CD4-positive, alpha-beta memory T cell (primary cell): ENCODE measurements around the gene LSG1. TPM values are rescaled to one million over a fixed set of nuclear protein-coding genes. Genes with fewer than 3 reads are reported as not detected.
A peak's percentile ranks its signal among the peaks of the same experiment; 100 is the strongest.

Experiments
- CTCF ChIA-PET: fragments of 350-600 bp; sonication (Branson Sonifier 250); formaldehyde crosslinking; loops from one replicate; lab custom pipeline; 2021; ENCODE audit warnings: inconsistent platforms; ENCODE audit not compliant: partially characterized antibody; lab: Charles Lee
- POLR2A ChIA-PET: fragments of 350-600 bp; sonication (Branson Sonifier 250); formaldehyde crosslinking; loops from one replicate; lab custom pipeline; 2021; ENCODE audit not compliant: partially characterized antibody; lab: Charles Lee
- DNase-seq, 5 donors: peaks; one replicate each; pipeline versions ENCODE4 v3.0.0 to v3.0.0-alpha.2; 2020 to 2022; ENCODE audit warnings: mixed read lengths in 1 of 5
- H3K27ac ChIP-seq: one replicate; pipeline ENCODE4 v1.7.0; 2013; ENCODE audit warnings: low read depth, low read length
- H3K27me3 ChIP-seq: 2 replicates; pipeline ENCODE4 v1.7.0; 2013; ENCODE audit warnings: mild to moderate bottlenecking, low read length, moderate library complexity; ENCODE audit not compliant: insufficient read depth
- H3K36me3 ChIP-seq: 2 replicates; pipeline ENCODE4 v1.7.0; 2013; ENCODE audit warnings: mild to moderate bottlenecking, low read length, moderate library complexity; ENCODE audit not compliant: insufficient read depth
- H3K4me1 ChIP-seq: 2 replicates; pipeline ENCODE4 v1.7.0; 2013; ENCODE audit warnings: mild to moderate bottlenecking, low read length, moderate library complexity; ENCODE audit not compliant: insufficient read depth
- H3K4me3 ChIP-seq, 2 donors: one replicate each; pipeline ENCODE4 v1.7.0; 2013; ENCODE audit warnings: low read length in 2 of 2, mild to moderate bottlenecking in 1 of 2
- H3K9me3 ChIP-seq, 2 donors: one replicate each; pipeline ENCODE4 v1.7.0; 2013; ENCODE audit warnings: low read length in 2 of 2, control low read depth in 1 of 2; ENCODE audit not compliant: control insufficient read depth in 1 of 2
- H3K27ac Mint-ChIP-seq, 7 donors: one replicate each; pipeline ENCODE4 v1.8.0; 2020 to 2021; ENCODE audit warnings: mixed read lengths in 7 of 7, mild to moderate bottlenecking in 6 of 7, inconsistent platforms in 3 of 7, moderate library complexity in 3 of 7
- H3K27me3 Mint-ChIP-seq, 2 donors: one replicate each; pipeline ENCODE4 v1.8.0; 2020 to 2021; ENCODE audit warnings: mixed read lengths in 2 of 2
- H3K36me3 Mint-ChIP-seq, 2 donors: one replicate each; pipeline ENCODE4 v1.8.0; 2020 to 2021; ENCODE audit warnings: mixed read lengths in 2 of 2, inconsistent platforms in 1 of 2, mild to moderate bottlenecking in 1 of 2
- H3K4me1 Mint-ChIP-seq, 4 donors: one replicate each; pipeline ENCODE4 v1.8.0; 2020 to 2021; ENCODE audit warnings: mixed read lengths in 4 of 4, mild to moderate bottlenecking in 1 of 4
- H3K4me3 Mint-ChIP-seq, 8 donors: one replicate each; pipeline ENCODE4 v1.8.0; 2020 to 2021; ENCODE audit warnings: mixed read lengths in 8 of 8, mild to moderate bottlenecking in 7 of 8, moderate library complexity in 6 of 8, inconsistent platforms in 3 of 8
- H3K9me3 Mint-ChIP-seq, 8 donors: one replicate each; pipeline ENCODE4 v1.8.0; 2020 to 2021; ENCODE audit warnings: mixed read lengths in 8 of 8, mild to moderate bottlenecking in 5 of 8, inconsistent platforms in 3 of 8, moderate library complexity in 1 of 8
- intact Hi-C: fragments of 100-400 bp; cut with micrococcal nuclease; formaldehyde crosslinking; loops from one replicate; pipeline ENCODE4 v1.15.1; 2023
- polyA plus RNA-seq, 2 donors: library from polyadenylated mRNA; unstranded; fragments of 300-500 nt; fragmentation: Illumina TruSeq; gene quantifications; one replicate each; pipeline ENCODE4 v1.2.3, GENCODE V29; 2021
- total RNA-seq, 2 experiments: library from RNA; stranded (reverse); gene quantifications; one replicate each; pipeline ENCODE4 v1.2.3, GENCODE V29; 2021

LSG1 gene
- total and polyA plus RNA-seq, 4 experiments from 2014 or later = 9.6 to 49.5 (median 42.3) TPM

DNA sequence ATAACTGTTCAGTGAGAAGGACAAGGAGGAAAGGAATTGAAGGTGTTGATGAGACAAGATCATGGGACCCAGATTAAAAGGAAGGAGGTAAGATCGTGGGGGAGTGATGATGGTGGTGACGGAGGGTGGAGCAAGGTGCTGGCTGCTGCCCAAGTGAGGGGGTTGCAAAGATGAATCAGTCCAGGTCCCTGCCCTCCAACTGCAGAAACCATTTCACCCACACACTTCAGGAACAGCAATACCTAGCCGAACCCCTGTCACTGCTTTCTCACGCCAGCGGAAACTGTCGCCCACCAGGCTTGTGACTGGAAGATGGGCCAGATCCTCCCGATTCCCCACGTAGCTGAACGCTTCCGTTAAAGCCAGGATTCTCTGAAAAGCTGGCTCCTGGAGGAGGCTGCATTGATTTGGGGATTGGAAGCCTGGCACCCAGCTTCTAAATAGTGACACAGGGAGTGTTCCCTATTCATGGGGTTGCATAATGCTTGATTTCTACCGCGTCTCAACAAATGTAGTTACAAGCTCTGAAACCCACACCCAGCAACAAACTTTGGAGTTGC, 3.2 kb upstream of the LSG1 start:
- peaks cover under 1% of the 10 kb centered on the region for H3K36me3 ChIP-seq
- no peak overlapping the region for H3K27ac ChIP-seq
- H3K27me3 Mint-ChIP-seq = peaks cover 0 to 4% of the 10 kb centered on the region in 2 donors
- peak overlapping the region in 1 of 7 donors; percentile 99 for H3K27ac Mint-ChIP-seq
- CTCF ChIA-PET = interaction anchor here (3.2 to 12.8 kb wide), 2 partner anchors 11 to 431 kb away, joined by 11 to 281 read pairs; partner anchors contain the start of gene FAM43A
- peaks cover 11 to 34% (median 22%) of the 10 kb centered on the region in 4 donors for H3K4me1 Mint-ChIP-seq
- H3K9me3 Mint-ChIP-seq = no peaks in the 10 kb centered on the region
- H3K4me1 ChIP-seq = peaks cover 29% of the 10 kb centered on the region
- peaks cover under 1 to 14% of the 10 kb centered on the region in 2 donors for H3K36me3 Mint-ChIP-seq
- POLR2A ChIA-PET = interaction anchor here (10.1 kb wide), 1 partner anchor 11 kb away, joined by 262 read pairs; the partner anchor contains the start of gene FAM43A
- H3K27me3 ChIP-seq = no peaks in the 10 kb centered on the region
- H3K4me3 ChIP-seq = no peak overlapping the region
- H3K9me3 ChIP-seq = no peaks in the 10 kb centered on the region
- intact Hi-C loops = no loop called here
- peak overlapping the region in 2 of 8 donors; percentile 6 to 54 for H3K4me3 Mint-ChIP-seq
- no peak for DNase-seq

DNA sequence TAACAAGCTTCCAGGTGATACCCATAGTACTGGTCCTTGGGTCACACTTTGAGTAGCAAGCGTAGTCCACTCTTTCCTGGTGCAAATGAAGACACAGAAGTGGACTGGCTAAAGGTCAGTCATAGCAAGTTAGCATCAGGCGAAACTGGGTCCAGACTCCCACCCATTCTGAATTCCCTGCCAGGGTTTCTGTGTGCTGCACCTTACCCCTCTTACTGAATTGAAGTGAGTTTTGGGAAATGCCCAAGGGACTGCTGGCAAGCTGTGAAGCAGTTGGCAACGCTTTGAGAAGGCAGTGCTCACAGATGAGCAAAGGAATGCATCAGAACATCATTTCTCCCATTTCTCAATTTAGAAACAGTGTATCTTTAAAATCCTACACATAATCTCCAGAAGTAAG, 1.8 kb upstream of the LSG1 start:
- no peaks in the 10 kb centered on the region for H3K9me3 ChIP-seq
- Mint-ChIP-seq H3K27ac (peak overlapping the region in 2 of 7 donors; percentile 7 to 99), H3K4me3 (peak overlapping the region in 2 of 8 donors; percentile 13 to 62), H3K4me1 (peaks cover 19 to 43% (median 31%) of the 10 kb centered on the region in 4 donors), H3K27me3 (peaks cover 0 to 4% of the 10 kb centered on the region in 2 donors), H3K9me3 (peaks cover 0 to under 1% (median 0%) of the 10 kb centered on the region in 8 donors), H3K36me3 (peaks cover 10 to 24% of the 10 kb centered on the region in 2 donors)
- peaks cover 32% of the 10 kb centered on the region for H3K4me1 ChIP-seq
- no peak overlapping the region for H3K27ac ChIP-seq
- H3K27me3 ChIP-seq = no peaks in the 10 kb centered on the region
- H3K36me3 ChIP-seq = peaks cover 8% of the 10 kb centered on the region
- POLR2A ChIA-PET = interaction anchor here (1.7 to 10.1 kb wide), 2 partner anchors 12 to 90 kb away, joined by 6 to 262 read pairs; partner anchors contain the start of gene FAM43A
- H3K4me3 ChIP-seq = no peak overlapping the region
- CTCF ChIA-PET = interaction anchor here (0.9 to 12.8 kb wide), 6 partner anchors 12 to 596 kb away, joined by 3 to 281 read pairs (median 24); partner anchors contain the start of genes FAM43A and XXYLT1
- intact Hi-C loops = loop anchor here (5.0 kb wide), 1 partner anchor 186 kb away; the partner anchor contains the start of gene ATP13A3
- no peak for DNase-seq

DNA sequence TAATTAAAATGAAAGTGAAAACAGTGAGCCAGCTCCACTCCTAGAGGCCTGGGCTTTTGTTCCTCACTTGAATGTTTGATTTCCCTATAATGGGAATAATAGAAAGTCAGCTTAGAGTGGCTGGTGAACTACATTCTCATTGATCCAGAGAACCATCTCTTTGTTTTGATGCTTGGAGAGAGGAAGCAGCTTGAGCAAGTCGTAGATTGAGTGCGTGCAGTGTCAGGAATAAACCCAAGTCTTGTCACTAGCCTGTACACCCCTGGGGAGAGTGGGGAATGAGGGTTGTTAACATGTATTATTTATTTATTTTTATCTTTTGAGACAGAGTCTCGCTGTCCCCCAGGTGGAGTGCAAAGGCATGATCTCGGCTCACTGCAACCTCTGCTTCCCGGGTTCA, 885 bp upstream of the LSG1 start:
- CTCF ChIA-PET = interaction anchor here (1.1 to 12.8 kb wide), 9 partner anchors 13 to 597 kb away, joined by 3 to 281 read pairs (median 18); partner anchors contain the start of genes FAM43A, TMEM44 and XXYLT1
- POLR2A ChIA-PET = interaction anchor here (1.0 to 10.1 kb wide), 15 partner anchors 11 to 1223 kb away, joined by 3 to 262 read pairs (median 5); partner anchors contain the start of genes ACAP2, FAM43A, PPP1R2 and TMEM44
- H3K4me1 ChIP-seq = peaks cover 32% of the 10 kb centered on the region
- peaks cover 16% of the 10 kb centered on the region for H3K36me3 ChIP-seq
- H3K27ac ChIP-seq = peak overlapping the region; percentile 95
- peak overlapping the region; percentile 71 to 99 (median 98) for H3K4me3 Mint-ChIP-seq
- no peaks in the 10 kb centered on the region for H3K27me3 ChIP-seq
- DNase-seq = no peak
- H3K4me1 Mint-ChIP-seq = peaks cover 24 to 52% (median 37%) of the 10 kb centered on the region in 4 donors
- H3K9me3 Mint-ChIP-seq = peaks cover 0 to 2% (median 0%) of the 10 kb centered on the region in 8 donors
- peak overlapping the region; percentile 3 to 99 (median 99) for H3K27ac Mint-ChIP-seq
- no peaks in the 10 kb centered on the region for H3K9me3 ChIP-seq
- peaks cover 0 to 4% of the 10 kb centered on the region in 2 donors for H3K27me3 Mint-ChIP-seq
- intact Hi-C loops = loop anchor here (1.0 to 5.0 kb wide), 4 partner anchors 12 to 587 kb away; partner anchors contain the start of genes ATP13A3 and FAM43A
- peak overlapping the region; percentile 85 to 88 for H3K4me3 ChIP-seq
- H3K36me3 Mint-ChIP-seq = peaks cover 15 to 30% of the 10 kb centered on the region in 2 donors

DNA sequence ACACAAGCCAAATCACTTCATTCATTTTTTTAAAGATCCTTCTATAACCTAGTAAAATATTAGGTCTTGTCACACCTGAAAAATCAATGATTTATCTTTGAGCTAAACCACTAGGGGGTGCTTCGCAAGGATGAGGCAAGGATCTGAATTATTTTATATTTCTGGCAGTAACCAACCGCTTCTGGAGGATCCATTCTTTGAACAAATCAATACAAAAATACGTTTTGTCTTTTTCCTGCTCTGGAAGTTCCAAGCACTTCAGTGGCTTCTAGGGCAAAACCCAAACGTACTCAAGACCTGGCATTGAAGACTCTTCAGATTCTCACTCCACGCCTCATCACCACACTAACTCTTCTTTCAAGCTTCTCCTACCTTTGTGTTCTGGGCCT, 486 bp downstream of the LSG1 start:
- peaks cover 15 to 34% of the 10 kb centered on the region in 2 donors for H3K36me3 Mint-ChIP-seq

DNA sequence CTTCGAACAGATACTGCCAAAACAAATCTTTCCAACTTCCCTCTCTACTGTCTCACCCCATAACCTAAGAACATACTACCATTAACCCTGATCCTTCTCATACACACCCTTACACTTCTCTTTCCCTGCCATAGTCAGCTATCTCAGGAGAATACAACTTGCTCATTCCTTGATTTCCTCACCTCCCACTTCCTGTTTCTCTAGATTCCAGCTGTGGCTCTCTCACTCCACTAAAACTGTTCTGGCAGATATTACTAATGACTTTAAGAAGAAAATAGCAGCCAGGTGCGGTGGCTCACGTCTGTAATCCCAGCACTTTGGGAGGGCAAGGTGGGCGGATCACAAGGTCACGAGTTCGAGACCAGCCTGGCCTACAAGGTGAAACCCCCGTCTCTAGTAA, 4.6 kb downstream of the LSG1 start:
- Mint-ChIP-seq H3K27ac (no peak overlapping the region), H3K27me3 (no peaks in the 10 kb centered on the region), H3K36me3 (peaks cover 39 to 60% of the 10 kb centered on the region in 2 donors), H3K4me3 (no peak overlapping the region), H3K9me3 (peaks cover 0 to 2% (median 0%) of the 10 kb centered on the region in 8 donors), H3K4me1 (peaks cover 22 to 45% (median 30%) of the 10 kb centered on the region in 4 donors)
- H3K27ac ChIP-seq = no peak overlapping the region
- no peak overlapping the region for H3K4me3 ChIP-seq
- POLR2A ChIA-PET = interaction anchor here (10.1 kb wide), 1 partner anchor 19 kb away, joined by 262 read pairs; the partner anchor contains the start of gene FAM43A
- intact Hi-C loops = no loop called here
- H3K4me1 ChIP-seq = peaks cover 16% of the 10 kb centered on the region
- no peak for DNase-seq
- CTCF ChIA-PET = interaction anchor here (1.3 to 12.8 kb wide), 4 partner anchors 18 to 590 kb away, joined by 4 to 281 read pairs (median 32); partner anchors contain the start of gene FAM43A
- H3K36me3 ChIP-seq = peaks cover 36% of the 10 kb centered on the region
- H3K9me3 ChIP-seq = no peaks in the 10 kb centered on the region
- no peaks in the 10 kb centered on the region for H3K27me3 ChIP-seq

More for the DNA sequence above, 486 bp downstream of the LSG1 start:
- H3K9me3 ChIP-seq = no peaks in the 10 kb centered on the region
- no peaks in the 10 kb centered on the region for H3K27me3 ChIP-seq
- peaks cover 27 to 52% (median 38%) of the 10 kb centered on the region in 4 donors for H3K4me1 Mint-ChIP-seq
- H3K27ac ChIP-seq = peak overlapping the region; percentile 95
- intact Hi-C loops = loop anchor here (1.0 to 5.0 kb wide), 2 partner anchors 184 to 435 kb away; partner anchors contain the start of gene ATP13A3
- peaks cover 32% of the 10 kb centered on the region for H3K4me1 ChIP-seq
- peaks cover 0 to 4% of the 10 kb centered on the region in 2 donors for H3K27me3 Mint-ChIP-seq
- H3K4me3 ChIP-seq = peak overlapping the region; percentile 85 to 88
- H3K27ac Mint-ChIP-seq = peak overlapping the region; percentile 98 to 99 (median 99)
- CTCF ChIA-PET = interaction anchor here (0.8 to 12.8 kb wide), 17 partner anchors 10 to 599 kb away, joined by 3 to 281 read pairs (median 5); partner anchors contain the start of genes FAM43A, TMEM44 and XXYLT1
- peaks cover 16% of the 10 kb centered on the region for H3K36me3 ChIP-seq
- H3K4me3 Mint-ChIP-seq = peak overlapping the region; percentile 97 to 100 (median 99)
- POLR2A ChIA-PET = interaction anchor here (0.9 to 10.1 kb wide), 15 partner anchors 8 to 871 kb away, joined by 3 to 262 read pairs (median 5); partner anchors contain the start of genes ACAP2, FAM43A, PPP1R2 and TMEM44
- peak; percentile 46 to 63 (median 52) for DNase-seq
- peaks cover 0 to 2% (median 0%) of the 10 kb centered on the region in 8 donors for H3K9me3 Mint-ChIP-seq

GRCh38 chr3:194664857-194665256, 7.1 kb downstream of the LSG1 start:
- no peak for DNase-seq
- ChIA-PET CTCF (interaction anchor here (12.8 kb wide), 1 partner anchor 21 kb away, joined by 281 read pairs; the partner anchor contains the start of gene FAM43A), POLR2A (no interaction called here)
- Histone ChIP-seq H3K9me3 (no peaks in the 10 kb centered on the region), H3K27ac (no peak overlapping the region), H3K27me3 (no peaks in the 10 kb centered on the region), H3K36me3 (peaks cover 44% of the 10 kb centered on the region), H3K4me1 (peaks cover 10% of the 10 kb centered on the region), H3K4me3 (no peak overlapping the region)
- no peak overlapping the region for H3K27ac Mint-ChIP-seq
- peaks cover 19 to 39% (median 22%) of the 10 kb centered on the region in 4 donors for H3K4me1 Mint-ChIP-seq
- intact Hi-C loops = no loop called here
- peaks cover 0 to 2% (median 0%) of the 10 kb centered on the region in 8 donors for H3K9me3 Mint-ChIP-seq
- no peaks in the 10 kb centered on the region for H3K27me3 Mint-ChIP-seq
- H3K4me3 Mint-ChIP-seq = no peak overlapping the region
- peaks cover 45 to 67% of the 10 kb centered on the region in 2 donors for H3K36me3 Mint-ChIP-seq
